Neural progenitor cell (in vitro differentiated cells): ENCODE results near the gene MRPS17.

ENCODE experiments used
- CTCF ChIP-seq: fragments of 200-600 bp; sonication (generic); IDR thresholded peaks from 2 replicates; pipeline ENCODE4 v1.5.1; 2017; ENCODE audit warnings: antibody characterized with exemption, mild to moderate bottlenecking
- EZH2 ChIP-seq: fragments of 200-600 bp; sonication (generic); IDR thresholded peaks from 2 replicates; pipeline ENCODE4 v1.6.1; 2017; ENCODE audit warnings: antibody characterized with exemption, mild to moderate bottlenecking, moderate library complexity
- EZH2phosphoT487 ChIP-seq: fragments of 200-600 bp; sonication (generic); IDR thresholded peaks from 2 replicates; pipeline ENCODE4 v1.6.1; 2017; ENCODE audit warnings: antibody characterized with exemption

GRCh38 chr7:55957190-55957589, 5.5 kb downstream of the MRPS17 start:
- TF ChIP-seq EZH2 (no peak), CTCF (no peak), EZH2phosphoT487 (no peak)
